ENCODE data around the gene DPT.
"Not testable (repeated sequence)": the region's sequence is repeated elsewhere in the genome, so short reads cannot be mapped to it uniquely, and the experiment has no call there.

Gene DPT

DNA sequence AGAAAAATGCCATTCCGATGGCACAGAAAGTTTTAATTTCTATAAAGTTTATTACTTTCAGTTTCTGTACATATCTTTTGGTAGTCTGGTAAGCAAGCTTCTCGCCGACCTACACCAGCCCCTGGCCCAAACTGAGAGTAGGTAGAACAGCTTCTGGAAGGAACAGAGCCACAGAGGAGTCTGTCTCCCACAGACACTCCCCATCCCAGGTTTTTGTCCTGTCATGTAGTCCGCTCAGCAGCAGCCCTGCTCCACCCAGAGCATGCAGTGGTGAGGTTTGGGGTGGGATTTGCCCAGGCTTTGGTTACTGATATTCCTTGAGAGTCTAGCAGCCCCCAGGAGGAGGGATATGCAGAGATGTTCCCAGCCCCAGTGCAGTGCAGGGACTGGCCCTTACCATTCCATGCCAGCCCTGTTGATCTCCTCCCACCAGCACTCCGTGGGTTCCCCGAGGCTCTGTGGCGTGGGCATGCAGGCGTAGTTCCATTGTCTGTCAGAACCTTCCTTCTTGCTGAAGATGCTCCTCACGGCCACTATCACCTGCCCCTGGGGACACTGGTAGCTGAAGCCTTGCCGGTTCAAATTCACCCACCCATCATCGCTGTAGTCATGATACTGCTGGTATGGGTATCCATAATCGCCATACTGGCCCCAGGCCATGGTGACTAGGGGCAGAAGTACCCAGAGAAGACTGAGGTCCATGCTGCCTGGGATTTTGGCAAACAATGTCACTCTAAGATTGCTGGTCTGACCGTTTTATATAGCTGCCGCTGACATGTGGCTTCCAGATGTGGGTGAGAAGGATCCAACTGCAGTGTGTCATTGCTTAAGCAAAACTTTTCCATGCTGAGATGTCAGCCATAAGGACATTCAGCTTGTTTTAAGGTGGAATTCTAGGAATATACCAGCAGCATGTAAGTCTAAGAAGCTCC lies at the start of gene DPT:
DPT (minus strand) TSS at position 734 of the 932 bp plus-strand sequence; CDS start at position 702, 32 bp downstream.
- no peak for DNase-seq

DNA sequence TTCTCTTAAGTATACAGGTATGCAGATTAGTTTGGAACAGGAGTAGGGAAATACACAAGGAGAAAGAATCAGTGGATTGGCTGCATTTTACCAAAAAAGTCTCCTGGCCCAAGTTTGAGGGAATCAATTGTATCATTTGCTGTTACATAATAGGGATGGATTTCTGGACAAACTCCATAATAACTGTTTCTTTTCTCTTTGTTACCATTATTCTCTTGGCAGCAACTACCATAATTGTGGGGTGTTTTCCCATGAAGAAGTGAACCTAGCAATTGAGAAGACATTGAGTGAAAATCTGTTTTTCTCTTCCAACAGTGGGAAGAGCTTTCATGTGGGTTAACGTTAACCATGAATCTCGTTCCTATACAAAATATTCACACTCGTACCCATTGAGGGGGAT lies 46.4 kb upstream of the DPT start:
- CTCF ChIA-PET, result interaction anchor here (1.1 kb wide), 1 partner anchor 14 kb away, joined by 3 read pairs; no protein-coding TSS in a partner anchor
- Mint-ChIP-seq H3K27me3 (peaks cover 9% of the 10 kb centered on the region), H3K4me3 (no peak overlapping the region), H3K27ac (no peak overlapping the region), H3K4me1 (no peaks in the 10 kb centered on the region), H3K36me3 (no peaks in the 10 kb centered on the region), H3K9me3 (no peaks in the 10 kb centered on the region)
- no peak for DNase-seq

More for the DNA sequence above, at the start of gene DPT:
- no peaks in the 10 kb centered on the region for H3K36me3 Mint-ChIP-seq
- H3K9me3 Mint-ChIP-seq, result no peaks in the 10 kb centered on the region
- no peaks in the 10 kb centered on the region for H3K4me1 Mint-ChIP-seq
- no peak within 1 kb of the TSS for H3K4me3 Mint-ChIP-seq
- no peak within 1 kb of the TSS for H3K27ac Mint-ChIP-seq
- CTCF ChIA-PET, result no interaction called here
- peaks cover 27% of the 10 kb centered on the region for H3K27me3 Mint-ChIP-seq

DNA sequence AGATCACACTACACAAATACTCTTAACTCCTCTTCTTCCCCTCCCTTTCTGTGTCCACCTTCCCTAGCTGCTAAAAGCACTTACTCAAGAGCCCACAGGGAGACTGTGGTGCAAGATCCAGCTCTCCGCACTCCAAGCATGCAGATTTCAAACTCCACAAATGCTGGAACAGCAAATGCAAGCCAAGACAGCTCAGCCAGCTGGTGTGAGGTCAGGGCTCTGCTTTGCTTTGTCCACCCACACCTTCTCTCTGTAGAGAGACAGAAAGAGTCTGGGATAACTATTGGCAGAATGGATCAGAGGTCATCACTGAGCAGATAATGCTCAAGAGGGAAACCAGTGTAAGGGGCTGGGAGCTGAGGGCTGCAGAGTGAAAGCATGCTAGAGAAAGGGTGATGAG lies 45.2 kb upstream of the DPT start:
- DNase-seq, result no peak
- Mint-ChIP-seq H3K27ac (no peak overlapping the region), H3K36me3 (no peaks in the 10 kb centered on the region), H3K4me3 (no peak overlapping the region), H3K27me3 (peaks cover 9% of the 10 kb centered on the region), H3K4me1 (no peaks in the 10 kb centered on the region), H3K9me3 (no peaks in the 10 kb centered on the region)
- CTCF ChIA-PET, result interaction anchor here (0.6 kb wide), 1 partner anchor 957 kb away, joined by 3 read pairs; no protein-coding TSS in a partner anchor

DNA sequence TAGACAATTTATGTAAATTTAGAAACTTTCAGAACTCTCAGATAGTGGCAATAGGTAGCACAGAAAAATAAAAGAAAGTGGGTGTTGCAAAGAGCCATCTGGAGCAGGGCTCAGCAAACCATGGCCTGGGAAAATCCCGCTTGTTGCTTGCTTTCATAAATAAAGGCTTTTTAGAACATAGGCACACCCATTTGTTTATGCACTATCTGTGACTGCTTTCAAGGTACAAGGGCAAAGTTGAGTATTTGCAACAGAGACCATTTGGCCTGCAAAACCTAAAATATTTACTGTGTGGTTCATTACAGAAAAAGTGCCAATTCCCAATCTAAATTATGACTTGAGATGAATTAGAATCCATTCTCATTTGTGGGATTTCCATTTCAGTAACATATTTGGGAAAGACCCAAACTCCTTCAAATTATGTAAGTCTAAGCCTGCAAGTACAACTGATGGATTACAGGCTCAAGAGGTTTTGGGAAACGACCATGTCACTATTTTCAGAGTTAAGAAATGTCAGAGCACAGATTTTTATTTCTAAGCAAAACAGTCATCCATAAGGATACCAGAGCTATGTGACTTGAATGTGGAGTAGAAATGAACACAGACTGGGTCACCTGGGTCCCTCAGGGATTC lies 43.5 kb upstream of the DPT start:
- DNase-seq, result no peak
- Mint-ChIP-seq H3K4me1 (no peaks in the 10 kb centered on the region), H3K9me3 (no peaks in the 10 kb centered on the region)

DNA sequence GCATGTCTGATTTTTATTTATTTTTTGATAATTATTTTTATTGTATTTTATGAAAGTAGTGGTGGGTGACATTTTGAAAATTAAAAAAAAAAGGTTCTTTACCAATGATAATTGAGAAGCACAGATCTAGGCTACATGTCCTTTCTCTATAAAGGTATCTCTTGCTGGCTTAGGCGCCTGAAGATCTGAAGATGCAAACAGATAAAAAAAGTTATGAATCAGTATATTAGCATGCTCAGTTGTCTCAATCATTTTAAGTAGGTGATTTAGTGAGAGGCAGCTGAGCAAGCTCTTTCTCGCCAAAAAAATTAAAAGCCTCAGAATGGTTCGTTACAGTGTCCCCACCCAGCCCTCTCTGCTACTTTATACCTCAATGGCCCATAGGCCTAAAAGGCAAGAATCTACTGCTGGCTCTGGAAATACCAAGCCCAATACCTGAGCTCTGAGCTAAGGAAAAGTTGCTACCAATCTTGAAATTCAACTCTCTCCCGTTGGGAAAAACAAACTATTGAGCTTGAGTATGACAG lies 42.2 kb upstream of the DPT start:
- CTCF ChIA-PET, result no interaction called here
- no peak overlapping the region for H3K4me3 Mint-ChIP-seq
- H3K27ac Mint-ChIP-seq, result no peak overlapping the region
- H3K9me3 Mint-ChIP-seq, result no peaks in the 10 kb centered on the region
- peaks cover 9% of the 10 kb centered on the region for H3K27me3 Mint-ChIP-seq
- H3K4me1 Mint-ChIP-seq, result no peaks in the 10 kb centered on the region
- no peak for DNase-seq
- H3K36me3 Mint-ChIP-seq, result no peaks in the 10 kb centered on the region

More for the DNA sequence above, 43.5 kb upstream of the DPT start:
- peaks cover 9% of the 10 kb centered on the region for H3K27me3 Mint-ChIP-seq
- CTCF ChIA-PET, result no interaction called here
- no peak overlapping the region for H3K27ac Mint-ChIP-seq
- no peak overlapping the region for H3K4me3 Mint-ChIP-seq
- H3K36me3 Mint-ChIP-seq, result no peaks in the 10 kb centered on the region

DNA sequence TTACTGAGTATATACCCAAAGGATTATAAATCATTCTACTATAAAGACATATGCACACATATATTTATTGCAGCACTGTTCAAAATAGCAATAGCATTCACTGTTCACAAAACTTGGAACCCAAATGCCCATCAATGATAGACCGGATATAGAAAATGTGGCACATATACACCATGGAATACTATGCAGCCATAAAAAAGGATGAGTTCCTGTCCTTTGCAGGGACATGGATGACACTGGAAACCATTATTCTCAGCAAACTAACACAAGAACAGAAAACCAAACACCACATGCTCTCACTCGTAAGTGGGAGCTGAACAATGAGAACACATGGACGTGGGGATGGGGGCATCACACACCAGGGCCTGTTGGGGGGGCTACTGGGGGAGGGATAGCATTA lies 40.9 kb upstream of the DPT start:
- H3K27ac Mint-ChIP-seq, H3K27me3 Mint-ChIP-seq, CTCF ChIA-PET, H3K9me3 Mint-ChIP-seq, H3K4me3 Mint-ChIP-seq, H3K4me1 Mint-ChIP-seq, H3K36me3 Mint-ChIP-seq, DNase-seq: not testable (repeated sequence)

DNA sequence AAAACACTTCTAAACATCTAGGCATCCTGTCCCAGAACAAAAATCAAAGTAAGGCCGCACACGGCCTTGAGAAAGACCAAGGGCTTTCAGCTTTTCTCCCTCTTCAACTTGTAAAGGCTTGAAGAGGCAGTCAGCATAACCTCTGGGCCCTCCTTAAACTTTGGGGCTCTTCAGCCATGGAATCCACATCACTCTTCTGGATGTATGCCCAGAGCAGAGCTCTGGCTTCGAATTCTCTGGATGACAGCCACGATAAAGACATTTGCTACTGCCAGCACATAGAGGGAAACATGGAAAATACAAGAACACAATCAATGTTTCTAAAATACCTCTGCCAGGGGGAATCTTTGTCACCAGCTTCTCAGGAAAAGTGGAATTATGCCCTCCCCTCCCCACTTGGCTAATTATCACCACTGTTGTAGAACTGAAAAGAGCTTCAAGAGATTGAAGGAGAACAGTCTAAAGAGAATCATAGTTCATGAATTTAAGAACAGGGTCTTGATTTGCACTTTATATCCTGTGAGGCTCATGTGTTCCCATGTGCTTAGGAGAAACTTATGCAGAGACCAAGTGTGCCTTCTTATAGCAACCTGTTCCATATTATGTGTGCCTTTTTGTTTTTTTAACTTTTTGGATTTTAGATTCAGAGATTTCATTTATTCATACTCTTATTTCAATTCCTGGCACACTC lies 39.0 kb upstream of the DPT start:
- no peaks in the 10 kb centered on the region for H3K36me3 Mint-ChIP-seq
- H3K4me1 Mint-ChIP-seq, result no peaks in the 10 kb centered on the region
- H3K27ac Mint-ChIP-seq, result no peak overlapping the region
- no peaks in the 10 kb centered on the region for H3K27me3 Mint-ChIP-seq
- no peaks in the 10 kb centered on the region for H3K9me3 Mint-ChIP-seq
- no peak for DNase-seq
- CTCF ChIA-PET, result no interaction called here
- no peak overlapping the region for H3K4me3 Mint-ChIP-seq

DNA sequence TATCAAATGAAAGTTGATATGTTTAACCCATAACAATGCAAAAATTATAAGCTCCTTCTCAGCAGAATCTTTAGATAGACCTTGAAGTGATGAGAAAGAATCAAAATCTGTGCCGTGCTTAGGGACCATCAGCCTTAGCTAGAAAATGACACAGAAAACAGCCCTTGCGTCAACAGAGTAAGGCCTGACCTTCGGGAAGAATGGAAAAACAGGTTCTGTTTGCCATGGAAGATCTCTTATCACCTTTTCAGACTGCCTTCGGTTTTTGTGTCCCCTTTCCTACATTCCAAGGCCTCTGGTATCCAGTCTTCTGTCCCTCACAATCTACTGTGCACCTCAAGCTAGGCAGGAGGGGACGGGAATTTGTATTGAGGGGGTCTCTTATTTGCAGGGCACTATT lies 37.6 kb upstream of the DPT start:
- Mint-ChIP-seq H3K27me3 (no peaks in the 10 kb centered on the region), H3K36me3 (no peaks in the 10 kb centered on the region), H3K4me1 (no peaks in the 10 kb centered on the region), H3K27ac (no peak overlapping the region), H3K4me3 (no peak overlapping the region), H3K9me3 (no peaks in the 10 kb centered on the region)
- no peak for DNase-seq
- CTCF ChIA-PET, result no interaction called here

DNA sequence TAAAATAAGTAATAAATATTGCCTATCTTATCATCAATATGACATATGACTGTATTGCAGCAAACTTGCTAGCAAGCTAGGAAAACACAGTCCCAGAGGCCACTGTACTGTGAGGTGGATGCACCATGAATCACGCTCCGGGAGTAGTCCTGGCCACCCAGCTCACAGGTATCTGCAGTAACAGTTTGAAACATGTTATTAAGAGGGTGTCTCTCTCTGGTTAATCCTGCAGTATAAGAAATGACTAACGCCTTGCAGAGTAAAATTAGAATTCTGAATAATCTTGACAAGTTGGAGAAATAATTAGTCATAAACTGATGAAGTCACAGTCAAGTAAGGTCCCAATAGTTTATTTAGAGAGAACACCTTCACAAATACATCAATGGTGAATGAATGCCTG lies 34.0 kb upstream of the DPT start:
- H3K27me3 Mint-ChIP-seq, result no peaks in the 10 kb centered on the region
- no peaks in the 10 kb centered on the region for H3K36me3 Mint-ChIP-seq
- H3K4me1 Mint-ChIP-seq, result no peaks in the 10 kb centered on the region
- no peak overlapping the region for H3K4me3 Mint-ChIP-seq
- no peak overlapping the region for H3K27ac Mint-ChIP-seq
- CTCF ChIA-PET, result no interaction called here
- DNase-seq, result no peak
- H3K9me3 Mint-ChIP-seq, result no peaks in the 10 kb centered on the region

DNA sequence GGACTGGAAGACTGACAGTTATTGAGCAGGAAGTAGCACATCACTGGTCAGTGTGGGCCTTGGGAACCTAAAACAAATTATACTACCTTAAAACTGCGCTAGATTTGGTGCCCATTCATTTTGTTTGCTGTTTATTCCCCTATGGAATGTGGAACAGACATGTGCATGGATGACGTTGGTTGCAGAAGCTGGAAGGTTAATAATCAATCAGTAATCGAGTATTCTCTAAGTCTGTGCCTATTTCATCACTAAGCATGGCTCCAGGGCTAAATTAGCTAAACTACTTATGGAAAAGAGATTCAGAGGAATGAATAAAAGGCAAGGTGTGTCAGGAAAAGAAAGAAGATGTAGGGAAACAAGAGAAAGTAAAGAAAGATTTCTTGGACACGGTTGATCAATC lies 33.5 kb upstream of the DPT start:
- no peaks in the 10 kb centered on the region for H3K9me3 Mint-ChIP-seq
- no peaks in the 10 kb centered on the region for H3K4me1 Mint-ChIP-seq
- no peak for DNase-seq
- no peak overlapping the region for H3K27ac Mint-ChIP-seq
- CTCF ChIA-PET, result interaction anchor here (1.2 kb wide), 1 partner anchor 420 kb away, joined by 3 read pairs; no protein-coding TSS in a partner anchor
- H3K36me3 Mint-ChIP-seq, result no peaks in the 10 kb centered on the region
- H3K4me3 Mint-ChIP-seq, result no peak overlapping the region
- no peaks in the 10 kb centered on the region for H3K27me3 Mint-ChIP-seq

DNA sequence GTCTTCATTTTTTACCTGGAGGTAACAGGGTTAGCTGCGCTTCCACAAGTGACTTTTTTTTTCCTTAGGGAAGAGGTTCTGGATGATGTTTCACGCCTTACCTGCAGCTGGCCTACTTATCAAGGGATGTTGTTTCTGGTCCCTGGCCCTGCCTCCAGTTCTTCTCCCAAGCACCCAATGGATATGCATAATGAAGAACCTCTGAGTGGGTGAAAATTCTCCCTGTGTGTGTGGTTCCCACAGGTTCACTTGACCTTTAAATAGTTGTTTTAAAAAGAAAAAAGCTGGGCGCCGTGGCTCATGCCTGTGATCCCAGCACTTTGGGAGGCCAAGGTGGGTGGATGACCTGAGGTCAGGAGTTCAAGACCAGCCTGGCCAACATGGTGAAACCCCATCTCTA lies 31.8 kb upstream of the DPT start:
- H3K4me1 Mint-ChIP-seq, result no peaks in the 10 kb centered on the region
- CTCF ChIA-PET, result no interaction called here
- H3K27ac Mint-ChIP-seq, result no peak overlapping the region
- DNase-seq, result no peak
- no peaks in the 10 kb centered on the region for H3K27me3 Mint-ChIP-seq
- H3K9me3 Mint-ChIP-seq, result no peaks in the 10 kb centered on the region
- no peak overlapping the region for H3K4me3 Mint-ChIP-seq
- H3K36me3 Mint-ChIP-seq, result no peaks in the 10 kb centered on the region

DNA sequence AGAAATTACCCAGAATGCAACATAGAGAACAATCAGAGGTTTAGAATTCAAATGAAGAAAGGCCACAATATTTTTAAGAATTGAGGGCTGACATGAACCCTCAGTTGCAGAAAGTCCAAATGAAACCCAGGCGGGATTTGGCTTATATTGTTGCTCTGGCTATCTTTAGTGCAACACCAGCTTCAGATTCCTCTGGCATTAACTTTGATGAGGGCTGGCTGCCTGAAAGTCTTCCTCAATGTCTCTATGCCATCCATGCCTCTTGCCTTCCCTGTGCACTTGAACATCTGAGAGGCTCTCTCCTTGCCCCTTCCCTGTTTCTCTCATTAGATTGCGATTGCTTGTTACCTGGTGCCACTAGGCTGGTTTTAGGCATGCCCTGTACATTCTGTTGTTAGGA lies 31.2 kb upstream of the DPT start:
- H3K4me1 Mint-ChIP-seq, result no peaks in the 10 kb centered on the region

DNA sequence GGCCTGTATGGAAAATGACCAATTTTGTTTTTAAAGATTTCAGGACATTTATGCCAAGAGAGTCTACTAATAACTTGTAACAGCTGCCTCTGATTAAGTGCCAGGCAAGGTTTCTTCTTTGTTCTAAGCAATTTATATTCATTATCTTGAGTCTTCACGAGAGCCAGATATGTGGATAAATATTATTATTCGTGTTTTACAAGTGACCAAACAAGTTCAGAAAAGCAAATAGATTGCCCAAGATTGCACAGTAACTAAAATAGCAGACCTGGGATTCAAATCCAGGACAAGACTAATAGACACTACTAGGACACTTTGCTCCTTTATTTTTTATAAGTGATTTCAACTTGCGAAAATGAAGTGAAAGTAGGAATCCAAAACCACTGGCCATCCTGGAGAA lies 30.1 kb upstream of the DPT start:
- H3K9me3 Mint-ChIP-seq, result no peaks in the 10 kb centered on the region
- H3K4me1 Mint-ChIP-seq, result no peaks in the 10 kb centered on the region
- no peak overlapping the region for H3K4me3 Mint-ChIP-seq
- H3K36me3 Mint-ChIP-seq, result no peaks in the 10 kb centered on the region
- no peaks in the 10 kb centered on the region for H3K27me3 Mint-ChIP-seq
- H3K27ac Mint-ChIP-seq, result no peak overlapping the region
- CTCF ChIA-PET, result no interaction called here
- DNase-seq, result no peak

More for the DNA sequence above, 31.2 kb upstream of the DPT start:
- CTCF ChIA-PET, result no interaction called here
- no peak for DNase-seq
- Mint-ChIP-seq H3K9me3 (no peaks in the 10 kb centered on the region), H3K4me3 (no peak overlapping the region), H3K27me3 (no peaks in the 10 kb centered on the region), H3K27ac (no peak overlapping the region), H3K36me3 (no peaks in the 10 kb centered on the region)

DNA sequence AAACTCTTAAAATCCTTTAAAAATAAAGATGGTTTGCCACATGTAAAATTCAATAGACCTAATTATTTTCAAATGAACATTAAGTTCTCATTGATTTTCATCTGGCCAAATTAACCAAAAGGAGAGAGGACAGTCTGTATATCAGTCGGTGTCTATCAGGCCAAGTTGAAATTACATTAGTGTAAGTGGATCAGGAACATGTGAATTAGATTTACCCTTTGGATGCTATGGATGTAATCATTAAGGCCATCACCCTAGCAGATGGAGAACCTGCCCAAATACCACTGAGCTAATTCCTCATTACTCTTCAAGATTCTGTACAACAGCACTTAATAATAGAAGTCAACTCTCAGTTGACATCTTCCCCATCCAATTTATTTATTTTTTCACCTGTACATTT lies 29.5 kb upstream of the DPT start:
- no peak overlapping the region for H3K27ac Mint-ChIP-seq

More for the DNA sequence above, 29.5 kb upstream of the DPT start:
- Mint-ChIP-seq H3K36me3 (no peaks in the 10 kb centered on the region), H3K9me3 (no peaks in the 10 kb centered on the region), H3K4me1 (no peaks in the 10 kb centered on the region), H3K4me3 (no peak overlapping the region), H3K27me3 (no peaks in the 10 kb centered on the region)
- CTCF ChIA-PET, result no interaction called here
- no peak for DNase-seq

Data from activated naive CD4-positive, alpha-beta T cell treated with anti-CD3 and anti-CD28 coated beads, Interleukin-2, amount 10 ng/mL, durations not matched to agents 7 days and 5 days (primary cell).